ENCODE results near the gene LTA4H. TPM values are rescaled to one million over a fixed set of nuclear protein-coding genes. Genes with fewer than 3 reads are reported as not detected.

The LTA4H gene
- total and polyA plus RNA-seq, 2 of the 4 experiments (the other 2 are of a cell fraction) = 41.0 to 43.3 TPM

DNA sequence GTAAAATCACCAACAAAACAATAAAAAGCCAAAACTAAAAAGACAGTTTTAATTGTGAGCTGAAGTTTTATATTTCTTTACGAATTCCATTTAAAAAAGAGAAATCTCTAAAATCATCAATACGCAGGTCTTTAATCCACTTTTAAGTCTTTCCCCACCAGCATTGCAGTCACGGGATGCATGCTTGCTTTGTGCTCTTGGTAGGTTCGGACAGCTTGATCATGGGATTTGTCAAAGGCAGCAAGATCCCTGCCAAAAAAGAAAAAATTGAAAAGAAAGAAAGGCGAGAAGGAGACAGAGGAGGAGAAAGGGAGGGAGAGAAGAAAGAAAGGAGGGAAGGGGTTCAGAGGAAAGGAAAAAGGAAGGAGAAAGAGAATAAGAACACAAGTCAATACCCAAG lies 34.5 kb downstream of the LTA4H start:
- H4K20me1 ChIP-seq (ENCODE audit: insufficient read depth, low read length) = no peaks in the 10 kb centered on the region
- in situ Hi-C loops (cut with MboI; ENCODE audit: low sequenced_read_pairs) = no loop called here
- H4K8ac ChIP-seq (ENCODE audit: low read depth in 2 of 2, low read length in 2 of 2) = no peak overlapping the region
- no peak overlapping the region for H3K18ac ChIP-seq (ENCODE audit: low read depth, low read length)
- H3K9me3 ChIP-seq (ENCODE audit: control insufficient read depth, insufficient read depth, low read length) = no peaks in the 10 kb centered on the region
- ATAC-seq (ENCODE audit: low read depth) (no peak), DNase-seq (no peak)
- no peaks in the 10 kb centered on the region; the same call in 1 of the 2 replicates for H3K9me1 ChIP-seq (ENCODE audit: insufficient read depth, low read length)
- BruUV-seq (replicated peaks) = no TSS peak
- H3K27me3 ChIP-seq (ENCODE audit: control insufficient read depth, insufficient read depth, low read length) = no peaks in the 10 kb centered on the region
- no peak overlapping the region for H2BK120ac ChIP-seq (ENCODE audit: low read depth, low read length)
- no peak overlapping the region for H2BK20ac ChIP-seq (ENCODE audit: low read depth, low read length)
- H2AK5ac ChIP-seq (ENCODE audit: low read depth, low read length) = no peak overlapping the region
- WGBS, 2 experiments (ENCODE audit: extremely low coverage in 2 of 2, insufficient read length in 1 of 2) = no CpG with 5 or more reads among the region's 5 CpGs
- no peak overlapping the region for H3K27ac ChIP-seq (ENCODE audit: insufficient read depth, low read length)
- no peak overlapping the region for H2AK9ac ChIP-seq (replicated peaks; ENCODE audit: low read depth, low read length, poor library complexity)
- no peaks in the 10 kb centered on the region for H3K79me1 ChIP-seq (ENCODE audit: low read depth in 1 of 2, low read length in 2 of 2)
- H2BK15ac ChIP-seq (ENCODE audit: low read depth, low read length) = no peak overlapping the region
- TF ChIP-seq NFE2L2 (IDR thresholded peaks at IDR 0.05; ENCODE audit: low read depth, low read length) (no peak), BHLHE40 (IDR thresholded peaks at IDR 0.05; ENCODE audit: low read depth, low read length) (no peak), CHD1 (IDR thresholded peaks at IDR 0.05; ENCODE audit: low read depth, low read length) (no peak), MAZ (IDR thresholded peaks at IDR 0.05; ENCODE audit: borderline replicate concordance, low read depth, low read length) (no peak), POLR2A (IDR thresholded peaks at IDR 0.05; ENCODE audit: low read depth, low read length) (no peak)
- TF ChIP-seq, protein P1, sequence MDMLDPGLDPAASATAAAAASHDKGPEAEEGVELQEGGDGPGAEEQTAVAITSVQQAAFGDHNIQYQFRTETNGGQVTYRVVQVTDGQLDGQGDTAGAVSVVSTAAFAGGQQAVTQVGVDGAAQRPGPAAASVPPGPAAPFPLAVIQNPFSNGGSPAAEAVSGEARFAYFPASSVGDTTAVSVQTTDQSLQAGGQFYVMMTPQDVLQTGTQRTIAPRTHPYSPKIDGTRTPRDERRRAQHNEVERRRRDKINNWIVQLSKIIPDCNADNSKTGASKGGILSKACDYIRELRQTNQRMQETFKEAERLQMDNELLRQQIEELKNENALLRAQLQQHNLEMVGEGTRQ (IDR thresholded peaks at IDR 0.05; ENCODE audit: low read depth, low read length) = no peak
- H3K36me3 ChIP-seq (ENCODE audit: control insufficient read depth, insufficient read depth, low read length) = peaks cover 10% of the 10 kb centered on the region
- H2BK5ac ChIP-seq (ENCODE audit: low read depth, low read length, poor library complexity, severe bottlenecking) = no peak overlapping the region
- no peak overlapping the region for H2AFZ ChIP-seq (replicated peaks; ENCODE audit: low read length, poor library complexity)
- no peak overlapping the region for H3K4ac ChIP-seq (ENCODE audit: low read depth, low read length)
- no peak overlapping the region for H3K56ac ChIP-seq (ENCODE audit: extremely low read depth, insufficient read depth, low read length)
- no peak overlapping the region for H4K5ac ChIP-seq (ENCODE audit: low read depth, low read length)
- no peak overlapping the region for H3K9ac ChIP-seq (ENCODE audit: low read depth, low read length)
- dilution Hi-C loops (cut with HindIII; ENCODE audit: low sequenced_read_pairs, unreplicated experiment) = no loop called here
- CTCF ChIA-PET = interaction anchor here (0.8 kb wide), 1 partner anchor 214 kb away, joined by 3 read pairs; no protein-coding TSS in a partner anchor
- no peak overlapping the region for H3K4me2 ChIP-seq (ENCODE audit: low read depth, low read length)
- no peak overlapping the region for H3K23ac ChIP-seq (ENCODE audit: low read depth, low read length)
- H3K14ac ChIP-seq (replicated peaks; ENCODE audit: low read depth, low read length) = no peak overlapping the region
- H3K4me3 ChIP-seq (ENCODE audit: insufficient read depth, low read depth, low read length) = no peak overlapping the region
- H3K4me1 ChIP-seq (ENCODE audit: control insufficient read depth, insufficient read depth, low read length) = no peaks in the 10 kb centered on the region
- intact Hi-C loops (cut with micrococcal nuclease) = no loop called here
- H4K91ac ChIP-seq (ENCODE audit: insufficient read depth, low read depth, low read length) = no peak overlapping the region
- POLR2A ChIA-PET (ENCODE audit: unreplicated experiment) = no interaction called here

Measured in IMR-90 (cell line).